Liver (tissue), 9 donors: ENCODE measurements around the gene LHFPL6. TPM values are rescaled to one million over a fixed set of nuclear protein-coding genes. Genes with fewer than 3 reads are reported as not detected.

Experiments used
- DNase-seq: peaks from one replicate; pipeline ENCODE4 v3.0.0-alpha.2; 2017; ENCODE audit warnings: low spot score
- H3K27ac ChIP-seq, 2 donors: one replicate each; pipeline ENCODE4 v1.7.0; 2013; ENCODE audit warnings: inconsistent platforms in 2 of 2, low read length in 2 of 2, control low read depth in 1 of 2, low read depth in 1 of 2, mild to moderate bottlenecking in 1 of 2
- H3K27me3 ChIP-seq, 4 donors: one replicate each; pipeline versions ENCODE4 v1.6.1 to v1.7.0; 2013; ENCODE audit warnings: low read length in 3 of 4, inconsistent platforms in 1 of 4, mild to moderate bottlenecking in 1 of 4, moderate library complexity in 1 of 4; ENCODE audit not compliant: control insufficient read depth in 4 of 4, insufficient read depth in 4 of 4
- H3K36me3 ChIP-seq, 4 donors: one replicate each; pipeline versions ENCODE4 v1.6.1 to v1.7.0; 2013; ENCODE audit warnings: low read length in 3 of 4, mild to moderate bottlenecking in 3 of 4, low read depth in 1 of 4, moderate library complexity in 1 of 4; ENCODE audit not compliant: control insufficient read depth in 4 of 4, insufficient read depth in 3 of 4
- H3K4me1 ChIP-seq, 4 donors: one replicate each; pipeline versions ENCODE4 v1.6.1 to v1.7.0; 2013; ENCODE audit warnings: low read length in 3 of 4, mild to moderate bottlenecking in 3 of 4, moderate library complexity in 1 of 4; ENCODE audit not compliant: control insufficient read depth in 4 of 4, insufficient read depth in 4 of 4
- H3K4me3 ChIP-seq, 3 donors: one replicate each; pipeline versions ENCODE4 v1.6.1 to v1.7.0; 2013; ENCODE audit warnings: low read length in 3 of 3, control low read depth in 1 of 3, low read depth in 1 of 3, mild to moderate bottlenecking in 1 of 3
- H3K9ac ChIP-seq, 2 donors: one replicate each; pipeline ENCODE4 v1.7.0; 2013; ENCODE audit warnings: low read length in 2 of 2, mild to moderate bottlenecking in 2 of 2, moderate library complexity in 2 of 2, control low read depth in 1 of 2, low read depth in 1 of 2
- H3K9me3 ChIP-seq, 4 donors: one replicate each; pipeline versions ENCODE4 v1.6.1 to v1.7.0; 2013; ENCODE audit warnings: low read length in 3 of 4; ENCODE audit not compliant: control insufficient read depth in 4 of 4
- FOXA1 ChIP-seq: IDR thresholded peaks from 2 replicates; pipeline ENCODE4 v1.6.1; 2016; ENCODE audit warnings: antibody characterized with exemption
- FOXA2 ChIP-seq: IDR thresholded peaks from 2 replicates; pipeline ENCODE4 v1.6.1; 2016; ENCODE audit warnings: antibody characterized with exemption
- GABPA ChIP-seq, 2 donors: IDR thresholded peaks in 1 of 2; conservative IDR thresholded peaks in 1 of 2; 2 replicates each; pipeline ENCODE4 v1.6.1; 2016; ENCODE audit warnings: antibody characterized with exemption in 2 of 2, mild to moderate bottlenecking in 1 of 2, moderate library complexity in 1 of 2
- HNF4A ChIP-seq, 2 donors: conservative IDR thresholded peaks; 2 replicates each; pipeline ENCODE4 v1.6.1; 2016; ENCODE audit warnings: antibody characterized with exemption in 2 of 2, mild to moderate bottlenecking in 2 of 2
- JUND ChIP-seq, 2 donors: IDR thresholded peaks; 2 replicates each; pipeline ENCODE4 v1.6.1; 2016; ENCODE audit warnings: antibody characterized with exemption in 2 of 2
- NR2F2 ChIP-seq: IDR thresholded peaks from 2 replicates; pipeline ENCODE4 v1.6.1; 2016; ENCODE audit warnings: antibody characterized with exemption
- RAD21 ChIP-seq, 2 donors: IDR thresholded peaks; 2 replicates each; pipeline ENCODE4 v1.6.1; 2016; ENCODE audit warnings: antibody characterized with exemption in 2 of 2, mild to moderate bottlenecking in 2 of 2
- RXRA ChIP-seq, 2 donors: IDR thresholded peaks; 2 replicates each; pipeline ENCODE4 v1.6.1; 2017 to 2018; ENCODE audit warnings: antibody characterized with exemption in 2 of 2, mild to moderate bottlenecking in 1 of 2
- TAF1 ChIP-seq: conservative IDR thresholded peaks from 2 replicates; pipeline ENCODE4 v1.6.1; 2016; ENCODE audit warnings: antibody characterized with exemption, mild to moderate bottlenecking
- YY1 ChIP-seq: IDR thresholded peaks from 2 replicates; pipeline ENCODE4 v1.6.1; 2016; ENCODE audit warnings: antibody characterized with exemption, mild to moderate bottlenecking
- WGBS: extraction: QIAGEN DNeasy Blood & Tissue Kit; methylation state at CpG from one replicate; pipeline ENCODE4 v1.1.7; 2013; 5-methylcytosine and 5-hydroxymethylcytosine counted together
- polyA plus RNA-seq, 2 donors: library from polyadenylated mRNA; stranded (reverse) in 1 of 2; unstranded in 1 of 2; fragments of 200-250 nt in 1 of 2; fragments of >200 nt in 1 of 2; fragmentation: Nextera tagmentation in 1 of 2; extraction: Ambion mirVana in 1 of 2; gene quantifications; one replicate each; pipeline versions ENCODE4 v1.2.1 to v1.2.3, GENCODE V29; 2013 to 2015
- total RNA-seq, 2 donors: library from RNA; depleted of rRNA; stranded (reverse); fragments of >200 nt; gene quantifications; one replicate each; pipeline ENCODE4 v1.2.3, GENCODE V29; 2014
- TF ChIP-seq, protein P1 (sequence below): IDR thresholded peaks from 2 replicates; pipeline ENCODE4 v1.6.1; 2016; ENCODE audit warnings: antibody characterized with exemption
- TF ChIP-seq, protein P2 (sequence below): IDR thresholded peaks from 2 replicates; pipeline ENCODE4 v1.6.1; 2016; ENCODE audit warnings: antibody characterized with exemption
- TF ChIP-seq, protein P3 (sequence below): IDR thresholded peaks from 2 replicates; pipeline ENCODE4 v1.6.1; 2016; ENCODE audit warnings: antibody characterized with exemption
- TF ChIP-seq, protein P4 (sequence below): fragments of 150-350 bp; IDR thresholded peaks from 2 replicates; pipeline ENCODE4 v1.5.1; 2017; ENCODE audit warnings: improper control_type of control experiment, low read depth, low read length; ENCODE audit not compliant: missing input control
- TF ChIP-seq, protein P5 (sequence below): IDR thresholded peaks from 2 replicates; pipeline ENCODE4 v1.6.1; 2016; ENCODE audit warnings: antibody characterized with exemption, mild to moderate bottlenecking
- donor health status: healthy.
- donor health status: healthy.
- donor health status: healthy.
- donor health status: healthy.
- donor health status: healthy.

Gene LHFPL6
- total and polyA plus RNA-seq, 4 donors = 2.6 to 8.3 (median 5.5) TPM

DNA sequence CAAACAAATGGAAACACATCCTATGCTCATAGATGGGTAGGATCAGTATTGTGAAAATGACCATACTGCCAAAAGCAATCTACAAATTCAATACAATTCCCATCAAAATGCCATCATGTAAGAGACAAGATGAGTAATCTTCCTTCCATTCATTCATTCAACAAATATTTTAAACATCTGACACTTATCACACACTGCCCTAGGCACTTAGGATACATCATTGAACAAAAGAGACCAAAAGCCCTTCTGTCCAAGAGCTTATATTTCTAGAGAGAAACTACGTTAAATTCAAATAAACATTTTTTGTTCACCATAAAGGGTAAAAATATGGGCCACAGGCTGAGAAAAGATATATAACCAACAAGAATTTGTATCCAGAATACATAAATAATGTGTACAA is 20.5 kb upstream of the LHFPL6 start:
- DNase-seq = no peak
- peaks cover 0 to 4% (median 0%) of the 10 kb centered on the region in 4 donors for H3K27me3 ChIP-seq
- H3K27ac ChIP-seq = no peak overlapping the region
- H3K4me1 ChIP-seq = no peaks in the 10 kb centered on the region
- H3K36me3 ChIP-seq = no peaks in the 10 kb centered on the region
- no peak for TF ChIP-seq RXRA (IDR thresholded peaks at IDR 0.05)
- TF ChIP-seq, protein P1, sequence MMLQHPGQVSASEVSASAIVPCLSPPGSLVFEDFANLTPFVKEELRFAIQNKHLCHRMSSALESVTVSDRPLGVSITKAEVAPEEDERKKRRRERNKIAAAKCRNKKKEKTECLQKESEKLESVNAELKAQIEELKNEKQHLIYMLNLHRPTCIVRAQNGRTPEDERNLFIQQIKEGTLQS = no peak
- TF ChIP-seq, protein P2, sequence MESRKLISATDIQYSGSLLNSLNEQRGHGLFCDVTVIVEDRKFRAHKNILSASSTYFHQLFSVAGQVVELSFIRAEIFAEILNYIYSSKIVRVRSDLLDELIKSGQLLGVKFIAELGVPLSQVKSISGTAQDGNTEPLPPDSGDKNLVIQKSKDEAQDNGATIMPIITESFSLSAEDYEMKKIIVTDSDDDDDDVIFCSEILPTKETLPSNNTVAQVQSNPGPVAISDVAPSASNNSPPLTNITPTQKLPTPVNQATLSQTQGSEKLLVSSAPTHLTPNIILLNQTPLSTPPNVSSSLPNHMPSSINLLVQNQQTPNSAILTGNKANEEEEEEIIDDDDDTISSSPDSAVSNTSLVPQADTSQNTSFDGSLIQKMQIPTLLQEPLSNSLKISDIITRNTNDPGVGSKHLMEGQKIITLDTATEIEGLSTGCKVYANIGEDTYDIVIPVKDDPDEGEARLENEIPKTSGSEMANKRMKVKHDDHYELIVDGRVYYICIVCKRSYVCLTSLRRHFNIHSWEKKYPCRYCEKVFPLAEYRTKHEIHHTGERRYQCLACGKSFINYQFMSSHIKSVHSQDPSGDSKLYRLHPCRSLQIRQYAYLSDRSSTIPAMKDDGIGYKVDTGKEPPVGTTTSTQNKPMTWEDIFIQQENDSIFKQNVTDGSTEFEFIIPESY = no peak
- no peak for TF ChIP-seq TAF1
- TF ChIP-seq, protein P3, sequence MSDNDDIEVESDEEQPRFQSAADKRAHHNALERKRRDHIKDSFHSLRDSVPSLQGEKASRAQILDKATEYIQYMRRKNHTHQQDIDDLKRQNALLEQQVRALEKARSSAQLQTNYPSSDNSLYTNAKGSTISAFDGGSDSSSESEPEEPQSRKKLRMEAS = no peak
- TF ChIP-seq RAD21 (IDR thresholded peaks at IDR 0.05) = no peak
- TF ChIP-seq NR2F2 = no peak
- TF ChIP-seq, protein P4, sequence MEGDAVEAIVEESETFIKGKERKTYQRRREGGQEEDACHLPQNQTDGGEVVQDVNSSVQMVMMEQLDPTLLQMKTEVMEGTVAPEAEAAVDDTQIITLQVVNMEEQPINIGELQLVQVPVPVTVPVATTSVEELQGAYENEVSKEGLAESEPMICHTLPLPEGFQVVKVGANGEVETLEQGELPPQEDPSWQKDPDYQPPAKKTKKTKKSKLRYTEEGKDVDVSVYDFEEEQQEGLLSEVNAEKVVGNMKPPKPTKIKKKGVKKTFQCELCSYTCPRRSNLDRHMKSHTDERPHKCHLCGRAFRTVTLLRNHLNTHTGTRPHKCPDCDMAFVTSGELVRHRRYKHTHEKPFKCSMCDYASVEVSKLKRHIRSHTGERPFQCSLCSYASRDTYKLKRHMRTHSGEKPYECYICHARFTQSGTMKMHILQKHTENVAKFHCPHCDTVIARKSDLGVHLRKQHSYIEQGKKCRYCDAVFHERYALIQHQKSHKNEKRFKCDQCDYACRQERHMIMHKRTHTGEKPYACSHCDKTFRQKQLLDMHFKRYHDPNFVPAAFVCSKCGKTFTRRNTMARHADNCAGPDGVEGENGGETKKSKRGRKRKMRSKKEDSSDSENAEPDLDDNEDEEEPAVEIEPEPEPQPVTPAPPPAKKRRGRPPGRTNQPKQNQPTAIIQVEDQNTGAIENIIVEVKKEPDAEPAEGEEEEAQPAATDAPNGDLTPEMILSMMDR = no peak
- TF ChIP-seq FOXA2 = no peak
- TF ChIP-seq HNF4A (conservative IDR thresholded peaks at IDR 0.05) = no peak
- TF ChIP-seq FOXA1 = no peak
- TF ChIP-seq GABPA (IDR thresholded peaks at IDR 0.05 in 1 of 2, conservative IDR thresholded peaks at IDR 0.05 in 1 of 2) = no peak
- no peak for TF ChIP-seq YY1
- no peaks in the 10 kb centered on the region for H3K9me3 ChIP-seq
- 79% methylated on average over 1 of the region's 1 CpG for whole genome bisulfite sequencing
- no peak overlapping the region for H3K4me3 ChIP-seq
- H3K9ac ChIP-seq = no peak overlapping the region

DNA sequence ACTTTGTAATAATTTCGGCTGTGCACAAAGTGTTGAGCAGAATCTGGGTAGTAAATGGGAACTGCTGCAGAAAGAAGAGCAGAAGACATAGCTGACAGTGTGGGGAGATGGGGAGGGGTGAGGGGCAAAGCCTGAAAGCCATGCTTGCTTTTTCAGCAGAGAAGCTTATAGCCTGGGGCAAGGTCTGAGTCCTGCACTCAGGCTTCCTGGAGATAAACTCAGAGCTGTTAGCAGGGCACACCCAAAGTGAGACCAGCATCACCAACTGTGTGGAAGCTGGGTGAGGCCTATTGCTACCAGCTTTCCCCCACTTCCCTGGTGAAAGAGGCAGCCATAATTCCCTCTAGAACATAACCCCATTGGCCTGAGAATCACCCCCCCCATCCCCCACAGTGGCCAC is 15.6 kb upstream of the LHFPL6 start:
- Histone ChIP-seq H3K9me3 (no peaks in the 10 kb centered on the region), H3K4me1 (no peaks in the 10 kb centered on the region), H3K9ac (no peak overlapping the region), H3K27ac (no peak overlapping the region), H3K36me3 (no peaks in the 10 kb centered on the region), H3K27me3 (peaks cover 0 to 4% (median 0%) of the 10 kb centered on the region in 4 donors), H3K4me3 (no peak overlapping the region)
- TF ChIP-seq, protein P5, sequence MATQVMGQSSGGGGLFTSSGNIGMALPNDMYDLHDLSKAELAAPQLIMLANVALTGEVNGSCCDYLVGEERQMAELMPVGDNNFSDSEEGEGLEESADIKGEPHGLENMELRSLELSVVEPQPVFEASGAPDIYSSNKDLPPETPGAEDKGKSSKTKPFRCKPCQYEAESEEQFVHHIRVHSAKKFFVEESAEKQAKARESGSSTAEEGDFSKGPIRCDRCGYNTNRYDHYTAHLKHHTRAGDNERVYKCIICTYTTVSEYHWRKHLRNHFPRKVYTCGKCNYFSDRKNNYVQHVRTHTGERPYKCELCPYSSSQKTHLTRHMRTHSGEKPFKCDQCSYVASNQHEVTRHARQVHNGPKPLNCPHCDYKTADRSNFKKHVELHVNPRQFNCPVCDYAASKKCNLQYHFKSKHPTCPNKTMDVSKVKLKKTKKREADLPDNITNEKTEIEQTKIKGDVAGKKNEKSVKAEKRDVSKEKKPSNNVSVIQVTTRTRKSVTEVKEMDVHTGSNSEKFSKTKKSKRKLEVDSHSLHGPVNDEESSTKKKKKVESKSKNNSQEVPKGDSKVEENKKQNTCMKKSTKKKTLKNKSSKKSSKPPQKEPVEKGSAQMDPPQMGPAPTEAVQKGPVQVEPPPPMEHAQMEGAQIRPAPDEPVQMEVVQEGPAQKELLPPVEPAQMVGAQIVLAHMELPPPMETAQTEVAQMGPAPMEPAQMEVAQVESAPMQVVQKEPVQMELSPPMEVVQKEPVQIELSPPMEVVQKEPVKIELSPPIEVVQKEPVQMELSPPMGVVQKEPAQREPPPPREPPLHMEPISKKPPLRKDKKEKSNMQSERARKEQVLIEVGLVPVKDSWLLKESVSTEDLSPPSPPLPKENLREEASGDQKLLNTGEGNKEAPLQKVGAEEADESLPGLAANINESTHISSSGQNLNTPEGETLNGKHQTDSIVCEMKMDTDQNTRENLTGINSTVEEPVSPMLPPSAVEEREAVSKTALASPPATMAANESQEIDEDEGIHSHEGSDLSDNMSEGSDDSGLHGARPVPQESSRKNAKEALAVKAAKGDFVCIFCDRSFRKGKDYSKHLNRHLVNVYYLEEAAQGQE = no peak
- TF ChIP-seq GABPA (IDR thresholded peaks at IDR 0.05 in 1 of 2, conservative IDR thresholded peaks at IDR 0.05 in 1 of 2) (no peak), JUND (IDR thresholded peaks at IDR 0.05) (no peak)
- TF ChIP-seq, protein P2 = no peak
- no peak for DNase-seq
- 45% methylated on average over 1 of the region's 1 CpG for WGBS
